HL-60 (cell line): ENCODE results near the gene SLC25A26.

Source experiments
- DNase-seq, 2 experiments: peaks; one replicate each; pipeline ENCODE4 v3.0.0-alpha.2; 2010 to 2020; ENCODE audit warnings: low read depth in 1 of 2, low spot score in 1 of 2
- H3K27ac ChIP-seq: fragments of 250-450 bp; sonication (Bioruptor Pico); replicated peaks from 2 replicates; pipeline ENCODE4 v1.5.1; 2020; ENCODE audit warnings: mild to moderate bottlenecking, moderate library complexity
- H3K27me3 ChIP-seq: fragments of 250-450 bp; sonication (Bioruptor Pico); 2 replicates; pipeline ENCODE4 v1.5.1; 2021; ENCODE audit warnings: mild to moderate bottlenecking, moderate library complexity; ENCODE audit not compliant: insufficient read depth, poor library complexity, severe bottlenecking
- H3K4me3 ChIP-seq: replicated peaks from 2 replicates; pipeline ENCODE4 v1.5.1; 2011; ENCODE audit warnings: mild to moderate bottlenecking, control low read depth, low read length; ENCODE audit not compliant: insufficient read depth
- GABPA ChIP-seq: IDR thresholded peaks from 2 replicates; pipeline ENCODE4 v1.6.1; 2012; ENCODE audit warnings: low read depth
- POLR2AphosphoS5 ChIP-seq: IDR thresholded peaks from 2 replicates; pipeline ENCODE4 v1.6.1; 2012; ENCODE audit warnings: low read depth
- REST ChIP-seq: IDR thresholded peaks from 2 replicates; pipeline ENCODE4 v1.6.1; 2012; ENCODE audit warnings: low read depth; ENCODE audit not compliant: insufficient replicate concordance
- SPI1 ChIP-seq: IDR thresholded peaks from 2 replicates; pipeline ENCODE4 v1.6.1; 2012; ENCODE audit warnings: low read depth, mild to moderate bottlenecking, borderline replicate concordance
- TF ChIP-seq, protein P1 (sequence below): IDR thresholded peaks from one replicate; pipeline ENCODE4 v1.5.1; 2011; ENCODE audit warnings: low read length, control low read depth, inconsistent platforms; ENCODE audit not compliant: insufficient read depth

The SLC25A26 gene

GRCh38 chr3:66406163-66406562 is 185.4 kb downstream of the SLC25A26 start:
- DNase-seq: no peak
- no peak overlapping the region for H3K27ac ChIP-seq
- no peak for TF ChIP-seq REST
- no peak for TF ChIP-seq POLR2AphosphoS5
- H3K27me3 ChIP-seq: no peaks in the 10 kb centered on the region
- H3K4me3 ChIP-seq: no peak overlapping the region

DNA sequence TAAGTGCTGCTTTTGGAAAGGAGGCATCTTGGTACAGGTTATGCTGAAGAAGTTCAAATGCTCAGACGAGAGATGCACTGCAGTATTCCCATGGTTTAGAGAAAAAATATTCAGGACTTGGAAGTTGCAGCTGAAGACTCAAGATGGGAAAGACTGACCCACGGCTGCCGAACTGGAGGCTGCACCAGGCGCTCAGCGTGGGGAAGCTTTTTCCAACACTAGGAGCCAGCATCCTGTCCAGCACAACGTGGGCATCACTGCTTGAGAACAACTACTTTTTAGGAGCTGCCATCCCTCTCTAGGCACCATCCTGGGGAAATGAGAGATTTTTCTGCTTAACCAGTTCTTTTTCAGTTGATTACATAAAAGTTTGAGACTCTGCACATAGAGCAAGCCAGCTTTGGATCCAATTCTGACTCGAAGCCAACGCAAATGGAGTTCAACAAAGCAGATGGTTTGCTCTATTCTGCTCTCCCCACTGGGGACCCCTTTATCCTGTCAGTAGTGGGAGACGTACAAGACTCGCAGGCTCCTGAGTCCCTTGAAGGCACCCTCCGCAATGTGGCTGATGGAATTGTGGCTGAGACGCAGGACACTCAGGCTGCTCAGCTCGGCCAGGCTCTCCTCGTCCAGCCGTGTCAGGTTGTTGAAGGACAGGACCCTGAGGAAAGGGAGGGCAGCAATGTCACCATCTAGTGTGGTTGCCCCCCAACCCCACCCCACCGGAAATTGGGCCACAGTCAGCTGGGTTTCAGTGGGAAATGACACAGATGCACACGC is 186.2 kb downstream of the SLC25A26 start:
- no peak for TF ChIP-seq POLR2AphosphoS5
- TF ChIP-seq REST: no peak
- TF ChIP-seq, protein P1, sequence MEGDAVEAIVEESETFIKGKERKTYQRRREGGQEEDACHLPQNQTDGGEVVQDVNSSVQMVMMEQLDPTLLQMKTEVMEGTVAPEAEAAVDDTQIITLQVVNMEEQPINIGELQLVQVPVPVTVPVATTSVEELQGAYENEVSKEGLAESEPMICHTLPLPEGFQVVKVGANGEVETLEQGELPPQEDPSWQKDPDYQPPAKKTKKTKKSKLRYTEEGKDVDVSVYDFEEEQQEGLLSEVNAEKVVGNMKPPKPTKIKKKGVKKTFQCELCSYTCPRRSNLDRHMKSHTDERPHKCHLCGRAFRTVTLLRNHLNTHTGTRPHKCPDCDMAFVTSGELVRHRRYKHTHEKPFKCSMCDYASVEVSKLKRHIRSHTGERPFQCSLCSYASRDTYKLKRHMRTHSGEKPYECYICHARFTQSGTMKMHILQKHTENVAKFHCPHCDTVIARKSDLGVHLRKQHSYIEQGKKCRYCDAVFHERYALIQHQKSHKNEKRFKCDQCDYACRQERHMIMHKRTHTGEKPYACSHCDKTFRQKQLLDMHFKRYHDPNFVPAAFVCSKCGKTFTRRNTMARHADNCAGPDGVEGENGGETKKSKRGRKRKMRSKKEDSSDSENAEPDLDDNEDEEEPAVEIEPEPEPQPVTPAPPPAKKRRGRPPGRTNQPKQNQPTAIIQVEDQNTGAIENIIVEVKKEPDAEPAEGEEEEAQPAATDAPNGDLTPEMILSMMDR: no peak
- TF ChIP-seq SPI1: no peak
- TF ChIP-seq GABPA: no peak
- H3K27ac ChIP-seq: no peak overlapping the region
- no peak for DNase-seq

GRCh38 chr3:66407611-66408218 is 186.9 kb downstream of the SLC25A26 start:
- DNase-seq: peak; percentile 13 to 38
- Histone ChIP-seq H3K27ac (no peak overlapping the region), H3K27me3 (no peaks in the 10 kb centered on the region), H3K4me3 (no peak overlapping the region)
- TF ChIP-seq GABPA: no peak
- TF ChIP-seq, protein P1: peak; percentile 84

More for the DNA sequence above, 186.2 kb downstream of the SLC25A26 start:
- Histone ChIP-seq H3K27me3 (no peaks in the 10 kb centered on the region), H3K4me3 (no peak overlapping the region)

- no peak for DNase-seq
Measured at GRCh38 chr3:66409771-66410754, 189.3 kb downstream of the SLC25A26 start.

More at GRCh38 chr3:66409771-66410754, 189.3 kb downstream of the SLC25A26 start:
- TF ChIP-seq SPI1 (no peak), GABPA (no peak), POLR2AphosphoS5 (no peak), REST (no peak)
- TF ChIP-seq, protein P1: no peak
- Histone ChIP-seq H3K27me3 (no peaks in the 10 kb centered on the region), H3K27ac (no peak overlapping the region), H3K4me3 (no peak overlapping the region)
